ENCODE data around the gene DCLRE1B.
A peak's percentile ranks its signal among the peaks of the same experiment; 100 is the strongest.

DCLRE1B gene

DNA sequence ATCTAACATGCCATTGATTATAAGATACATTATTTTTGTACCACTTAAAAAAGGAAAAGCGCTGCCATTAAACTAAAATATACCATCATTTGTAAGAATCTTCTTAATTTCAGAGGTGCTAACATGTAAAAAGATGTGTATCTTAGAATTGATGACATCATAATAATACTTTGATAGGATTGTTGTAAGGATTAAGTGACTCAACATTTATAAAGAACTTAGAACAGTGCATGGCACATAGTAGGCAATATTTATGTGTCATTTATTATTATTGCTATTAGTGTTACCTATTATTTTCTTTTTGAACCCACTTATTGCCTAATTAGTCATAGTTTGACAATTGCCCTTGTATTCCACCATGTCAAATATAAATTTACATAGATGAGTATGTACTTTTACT lies 45.8 kb downstream of the DCLRE1B start:
- peaks cover 28% of the 10 kb centered on the region for H3K4me1 Mint-ChIP-seq
- DNase-seq: no peak
- H3K9me3 Mint-ChIP-seq: no peaks in the 10 kb centered on the region
- H3K36me3 Mint-ChIP-seq (ENCODE audit: low read depth): peaks cover 28% of the 10 kb centered on the region
- no peak overlapping the region for H3K27ac Mint-ChIP-seq
- no peaks in the 10 kb centered on the region for H3K27me3 Mint-ChIP-seq (ENCODE audit: low read depth, poor library complexity)
- TF ChIP-seq, protein P1, sequence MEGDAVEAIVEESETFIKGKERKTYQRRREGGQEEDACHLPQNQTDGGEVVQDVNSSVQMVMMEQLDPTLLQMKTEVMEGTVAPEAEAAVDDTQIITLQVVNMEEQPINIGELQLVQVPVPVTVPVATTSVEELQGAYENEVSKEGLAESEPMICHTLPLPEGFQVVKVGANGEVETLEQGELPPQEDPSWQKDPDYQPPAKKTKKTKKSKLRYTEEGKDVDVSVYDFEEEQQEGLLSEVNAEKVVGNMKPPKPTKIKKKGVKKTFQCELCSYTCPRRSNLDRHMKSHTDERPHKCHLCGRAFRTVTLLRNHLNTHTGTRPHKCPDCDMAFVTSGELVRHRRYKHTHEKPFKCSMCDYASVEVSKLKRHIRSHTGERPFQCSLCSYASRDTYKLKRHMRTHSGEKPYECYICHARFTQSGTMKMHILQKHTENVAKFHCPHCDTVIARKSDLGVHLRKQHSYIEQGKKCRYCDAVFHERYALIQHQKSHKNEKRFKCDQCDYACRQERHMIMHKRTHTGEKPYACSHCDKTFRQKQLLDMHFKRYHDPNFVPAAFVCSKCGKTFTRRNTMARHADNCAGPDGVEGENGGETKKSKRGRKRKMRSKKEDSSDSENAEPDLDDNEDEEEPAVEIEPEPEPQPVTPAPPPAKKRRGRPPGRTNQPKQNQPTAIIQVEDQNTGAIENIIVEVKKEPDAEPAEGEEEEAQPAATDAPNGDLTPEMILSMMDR (IDR thresholded peaks at IDR 0.05): no peak
- no peak overlapping the region for H3K4me3 Mint-ChIP-seq

DNA sequence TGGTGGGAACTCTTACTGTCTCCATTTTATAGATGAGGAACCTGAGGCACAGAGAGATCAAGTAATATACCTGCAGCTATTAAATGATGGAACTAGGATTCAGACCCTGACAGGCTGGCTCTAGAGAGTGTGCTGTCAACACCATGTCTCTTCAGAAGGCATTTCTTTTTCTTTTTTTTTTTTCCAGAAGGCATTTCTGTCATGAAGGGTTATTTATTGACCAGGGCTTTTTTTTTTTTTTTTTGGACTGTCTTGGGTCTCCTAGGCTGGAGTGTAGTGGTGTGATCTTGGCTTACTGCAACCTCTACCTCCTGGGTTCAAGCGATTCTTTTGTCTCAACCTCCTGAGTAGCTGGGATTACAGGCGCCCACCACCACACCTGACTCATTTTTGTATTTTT lies 46.6 kb downstream of the DCLRE1B start:
- H3K36me3 Mint-ChIP-seq (ENCODE audit: low read depth): peaks cover 28% of the 10 kb centered on the region
- H3K9me3 Mint-ChIP-seq: no peaks in the 10 kb centered on the region
- H3K4me1 Mint-ChIP-seq: peaks cover 20% of the 10 kb centered on the region
- DNase-seq: no peak
- H3K27me3 Mint-ChIP-seq (ENCODE audit: low read depth, poor library complexity): no peaks in the 10 kb centered on the region
- no peak overlapping the region for H3K4me3 Mint-ChIP-seq
- H3K27ac Mint-ChIP-seq: no peak overlapping the region
- TF ChIP-seq, protein P1 (IDR thresholded peaks at IDR 0.05): no peak

DNA sequence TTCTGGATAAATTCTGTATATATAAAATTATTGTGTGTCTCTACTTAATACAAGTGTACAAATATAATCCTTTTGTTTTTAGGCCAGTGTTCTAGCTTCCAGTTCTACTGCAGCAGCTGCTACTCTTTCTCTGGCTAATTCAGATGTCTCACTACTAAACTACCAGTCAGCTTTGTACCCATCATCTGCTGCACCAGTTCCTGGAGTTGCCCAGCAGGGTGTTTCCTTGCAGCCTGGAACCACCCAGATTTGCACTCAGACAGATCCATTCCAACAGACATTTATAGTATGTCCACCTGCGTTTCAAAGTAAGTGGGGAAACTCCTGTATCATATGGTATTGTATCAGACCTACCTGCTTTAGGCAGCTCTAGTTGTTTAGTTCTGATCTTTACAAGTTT lies 52.9 kb downstream of the DCLRE1B start:
- Mint-ChIP-seq H3K27me3 (ENCODE audit: low read depth, poor library complexity) (no peaks in the 10 kb centered on the region), H3K36me3 (ENCODE audit: low read depth) (peaks cover 65% of the 10 kb centered on the region)

DNA sequence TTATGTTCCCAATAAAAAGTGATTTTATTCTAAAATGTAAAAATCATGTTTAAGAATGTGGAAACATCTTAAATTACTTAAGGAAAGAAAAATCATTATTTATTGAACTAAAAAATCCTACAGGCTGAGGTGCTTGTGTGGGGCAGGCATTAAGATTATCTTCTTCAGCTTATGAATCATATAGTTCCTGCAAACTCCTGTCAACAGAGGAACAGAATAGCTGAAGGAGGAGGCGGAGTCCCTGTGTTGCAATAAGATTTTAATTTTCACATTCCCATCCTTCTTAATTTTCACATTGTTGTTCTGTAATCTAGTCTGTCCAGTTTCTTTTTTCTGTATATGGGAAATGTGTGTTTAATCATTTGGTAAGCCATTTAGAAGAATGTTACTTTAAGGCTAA lies 53.6 kb downstream of the DCLRE1B start:
- Mint-ChIP-seq H3K4me3 (no peak overlapping the region), H3K27ac (no peak overlapping the region), H3K36me3 (ENCODE audit: low read depth) (peaks cover 65% of the 10 kb centered on the region), H3K27me3 (ENCODE audit: low read depth, poor library complexity) (no peaks in the 10 kb centered on the region), H3K4me1 (peaks cover 2% of the 10 kb centered on the region), H3K9me3 (no peaks in the 10 kb centered on the region)
- TF ChIP-seq, protein P1 (IDR thresholded peaks at IDR 0.05): no peak
- no peak for DNase-seq

More for the DNA sequence above, 52.9 kb downstream of the DCLRE1B start:
- Mint-ChIP-seq H3K9me3 (no peaks in the 10 kb centered on the region), H3K27ac (no peak overlapping the region), H3K4me1 (no peaks in the 10 kb centered on the region), H3K4me3 (no peak overlapping the region)
- DNase-seq: no peak
- TF ChIP-seq, protein P1 (IDR thresholded peaks at IDR 0.05): no peak

DNA sequence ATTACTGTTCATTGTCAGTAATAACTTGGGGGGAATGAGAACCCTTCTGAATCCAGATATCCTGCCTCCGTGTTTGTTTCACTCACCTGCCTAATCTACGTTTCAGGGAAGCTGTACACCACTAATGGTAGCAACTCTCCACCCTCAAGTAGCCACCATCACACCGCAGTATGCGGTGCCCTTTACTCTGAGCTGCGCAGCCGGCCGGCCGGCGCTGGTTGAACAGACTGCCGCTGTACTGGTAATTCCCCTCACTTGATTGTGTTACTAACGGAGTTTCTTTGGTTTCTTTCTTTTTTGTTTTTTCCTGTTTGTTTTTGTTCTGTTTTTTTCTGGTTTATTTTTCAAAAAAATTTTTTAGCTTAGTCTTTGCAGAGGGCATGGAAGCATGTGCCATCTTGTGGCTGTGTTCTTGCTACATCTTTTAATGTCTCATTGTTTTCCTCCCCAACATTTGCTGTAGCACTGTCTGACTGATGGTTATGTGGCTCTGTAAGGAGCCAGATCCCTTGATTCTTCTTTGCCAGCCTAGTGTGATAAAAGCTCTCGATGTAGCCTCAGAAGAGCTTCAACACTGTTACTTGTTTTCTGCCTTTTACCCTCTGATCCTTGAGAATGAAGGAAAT lies 58.3 kb downstream of the DCLRE1B start:
- no peak for DNase-seq
- H3K4me1 Mint-ChIP-seq: peaks cover 7% of the 10 kb centered on the region
- TF ChIP-seq, protein P1 (IDR thresholded peaks at IDR 0.05): no peak
- H3K9me3 Mint-ChIP-seq: peaks cover 5% of the 10 kb centered on the region
- no peak overlapping the region for H3K4me3 Mint-ChIP-seq
- no peaks in the 10 kb centered on the region for H3K27me3 Mint-ChIP-seq (ENCODE audit: low read depth, poor library complexity)
- peak overlapping the region; percentile 60 for H3K27ac Mint-ChIP-seq
- H3K36me3 Mint-ChIP-seq (ENCODE audit: low read depth): peaks cover 74% of the 10 kb centered on the region

Measured in nephron progenitor cell (in vitro differentiated cells).